Ovary (tissue), 9 donors: Measurements from ENCODE around the gene DNLZ. TPM values are rescaled to one million over a fixed set of nuclear protein-coding genes. Genes with fewer than 3 reads are reported as not detected.

Source experiments
- DNase-seq, 5 donors: peaks; one replicate each; pipeline ENCODE4 v3.0.0-alpha.2; 2019 to 2020
- H3K27ac ChIP-seq, 2 donors: fragments of 200-600 bp; one replicate each; pipeline versions ENCODE4 v1.5.1 to v1.8.0; 2019 to 2022
- H3K27me3 ChIP-seq: fragments of 200-600 bp; one replicate; pipeline ENCODE4 v1.8.0; 2022
- H3K36me3 ChIP-seq: fragments of 200-600 bp; sonication (generic); one replicate; pipeline ENCODE4 v1.5.1; 2019
- H3K4me1 ChIP-seq: one replicate; pipeline ENCODE4 v1.8.1; 2013; ENCODE audit warnings: mild to moderate bottlenecking, moderate library complexity; ENCODE audit not compliant: insufficient read depth
- H3K4me3 ChIP-seq: fragments of 200-600 bp; sonication (generic); one replicate; pipeline ENCODE4 v1.5.1; 2017
- H3K9me3 ChIP-seq, 2 donors: fragments of 200-600 bp in 1 of 2; sonication (generic) in 1 of 2; one replicate each; pipeline versions ENCODE4 v1.5.1 to v1.8.1; 2013 to 2019; ENCODE audit warnings: mild to moderate bottlenecking in 1 of 2, moderate library complexity in 1 of 2
- EP300 ChIP-seq: sonication (generic); formaldehyde crosslinking; IDR thresholded peaks from one replicate; pipeline ENCODE4 v1.6.1; 2017; ENCODE audit warnings: antibody characterized with exemption
- POLR2A ChIP-seq: fragments of 450-650 bp; IDR thresholded peaks from one replicate; pipeline ENCODE4 v1.6.1; 2017; ENCODE audit warnings: antibody characterized with exemption, mild to moderate bottlenecking, moderate library complexity
- WGBS, 3 donors: extraction: QIAGEN DNeasy Blood & Tissue Kit in 1 of 3; methylation state at CpG; one replicate each; pipeline versions ENCODE4 v1.1.5 to v1.1.7; 2013 to 2017; 5-methylcytosine and 5-hydroxymethylcytosine counted together
- intact Hi-C, 4 donors: fragments of 100-400 bp; cut with DNase I; formaldehyde crosslinking; loops; one replicate each; pipeline versions ENCODE4 v1.11.0 to v1.15.1; 2022 to 2023
- polyA plus RNA-seq, 2 donors: library from polyadenylated mRNA; stranded (reverse); fragments of 200-250 nt in 1 of 2; fragments of 350-450 nt in 1 of 2; fragmentation: Illumina TruSeq in 1 of 2; extraction: RNeasy Lipid Tissue Mini Kit (QIAGEN cat#74804) in 1 of 2; gene quantifications; one replicate each; pipeline ENCODE4 v1.2.3, GENCODE V29; 2013 to 2014
- total RNA-seq, 7 donors: library from RNA; depleted of rRNA in 2 of 7; stranded (reverse); fragments of >200 nt in 2 of 7; fragmentation: NEBNext Ultra II Directional in 3 of 7; extraction: Animal tissue kit (Norgen Biotek cat#: 25700) in 3 of 7; gene quantifications; one replicate each; pipeline versions ENCODE4 v1.1.0 to v1.2.4, GENCODE V29; 2016 to 2023
- TF ChIP-seq, protein P1 (sequence below), 3 donors: fragments of 450-650 bp in 2 of 3; fragments of 200-600 bp in 1 of 3; IDR thresholded peaks; one replicate each; pipeline versions ENCODE4 v1.5.1 to v1.8.0; 2016 to 2022; ENCODE audit warnings: antibody characterized with exemption in 3 of 3, mild to moderate bottlenecking in 1 of 3
- donor health status: DM: no; HTN: no; CAD: no; lungs with moderate emphysema.
- donor health status: DM: no; HTN: no; CAD: no.
- donor health status: Bipolar disorder and iron deficiency.
- donor health status: DM: yes; HTN: yes; CAD: no.
- donor health status: DM: no; HTN: no; CAD: no.
- donor health status: DM: yes; HTN: yes; CAD: no.

The DNLZ gene
- total and polyA plus RNA-seq, 9 donors = 1.8 to 33.3 (median 21.2) TPM

- DNase-seq = no peak
- Histone ChIP-seq H3K27me3 (no peaks in the 10 kb centered on the region), H3K36me3 (no peaks in the 10 kb centered on the region), H3K27ac (no peak overlapping the region), H3K4me1 (no peaks in the 10 kb centered on the region), H3K9me3 (no peaks in the 10 kb centered on the region), H3K4me3 (no peak overlapping the region)
- intact Hi-C loops = no loop called here
- no peak for TF ChIP-seq POLR2A
- TF ChIP-seq, protein P1, sequence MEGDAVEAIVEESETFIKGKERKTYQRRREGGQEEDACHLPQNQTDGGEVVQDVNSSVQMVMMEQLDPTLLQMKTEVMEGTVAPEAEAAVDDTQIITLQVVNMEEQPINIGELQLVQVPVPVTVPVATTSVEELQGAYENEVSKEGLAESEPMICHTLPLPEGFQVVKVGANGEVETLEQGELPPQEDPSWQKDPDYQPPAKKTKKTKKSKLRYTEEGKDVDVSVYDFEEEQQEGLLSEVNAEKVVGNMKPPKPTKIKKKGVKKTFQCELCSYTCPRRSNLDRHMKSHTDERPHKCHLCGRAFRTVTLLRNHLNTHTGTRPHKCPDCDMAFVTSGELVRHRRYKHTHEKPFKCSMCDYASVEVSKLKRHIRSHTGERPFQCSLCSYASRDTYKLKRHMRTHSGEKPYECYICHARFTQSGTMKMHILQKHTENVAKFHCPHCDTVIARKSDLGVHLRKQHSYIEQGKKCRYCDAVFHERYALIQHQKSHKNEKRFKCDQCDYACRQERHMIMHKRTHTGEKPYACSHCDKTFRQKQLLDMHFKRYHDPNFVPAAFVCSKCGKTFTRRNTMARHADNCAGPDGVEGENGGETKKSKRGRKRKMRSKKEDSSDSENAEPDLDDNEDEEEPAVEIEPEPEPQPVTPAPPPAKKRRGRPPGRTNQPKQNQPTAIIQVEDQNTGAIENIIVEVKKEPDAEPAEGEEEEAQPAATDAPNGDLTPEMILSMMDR (IDR thresholded peaks at IDR 0.05) = no peak
- TF ChIP-seq EP300 = no peak
- 90 to 93% (median 91%) methylated on average over 19 of the region's 19 CpGs for WGBS, 3 donors
Measured at GRCh38 chr9:136370037-136370436, 6.5 kb upstream of the DNLZ start.

DNA sequence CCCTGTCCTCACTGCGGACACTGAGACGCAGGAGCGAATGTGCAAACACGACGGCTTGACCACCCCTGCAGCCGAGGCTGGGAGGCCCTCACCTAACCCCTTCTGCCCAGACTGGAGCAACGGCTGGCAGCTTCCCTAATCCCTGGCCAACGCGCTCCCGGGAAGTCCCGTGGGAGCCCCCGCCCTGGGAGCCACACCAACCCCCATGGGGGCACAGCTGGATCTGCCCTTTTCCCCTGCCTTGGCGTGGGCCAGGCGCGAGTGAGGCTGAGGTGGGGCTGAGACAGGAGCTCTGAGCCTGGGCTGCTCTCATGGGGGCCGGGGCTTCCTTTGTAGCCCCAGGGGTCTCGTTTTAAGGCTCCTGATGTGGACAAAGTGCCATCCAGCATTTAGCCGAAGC is 4.6 kb upstream of the DNLZ start:
- no peak overlapping the region for H3K4me3 ChIP-seq
- no peaks in the 10 kb centered on the region for H3K4me1 ChIP-seq
- no peak overlapping the region for H3K27ac ChIP-seq
- 66 to 73% (median 68%) methylated on average over 18 of the region's 18 CpGs for WGBS, 3 donors
- no peaks in the 10 kb centered on the region for H3K27me3 ChIP-seq
- H3K9me3 ChIP-seq = no peaks in the 10 kb centered on the region
- TF ChIP-seq POLR2A (no peak), EP300 (no peak)
- TF ChIP-seq, protein P1 (IDR thresholded peaks at IDR 0.05) = no peak
- intact Hi-C loops = loop anchor here in 2 of 4 donors (5.0 kb wide), 2 partner anchors 51 to 56 kb away; no protein-coding TSS in a partner anchor
- H3K36me3 ChIP-seq = no peaks in the 10 kb centered on the region
- no peak for DNase-seq

DNA sequence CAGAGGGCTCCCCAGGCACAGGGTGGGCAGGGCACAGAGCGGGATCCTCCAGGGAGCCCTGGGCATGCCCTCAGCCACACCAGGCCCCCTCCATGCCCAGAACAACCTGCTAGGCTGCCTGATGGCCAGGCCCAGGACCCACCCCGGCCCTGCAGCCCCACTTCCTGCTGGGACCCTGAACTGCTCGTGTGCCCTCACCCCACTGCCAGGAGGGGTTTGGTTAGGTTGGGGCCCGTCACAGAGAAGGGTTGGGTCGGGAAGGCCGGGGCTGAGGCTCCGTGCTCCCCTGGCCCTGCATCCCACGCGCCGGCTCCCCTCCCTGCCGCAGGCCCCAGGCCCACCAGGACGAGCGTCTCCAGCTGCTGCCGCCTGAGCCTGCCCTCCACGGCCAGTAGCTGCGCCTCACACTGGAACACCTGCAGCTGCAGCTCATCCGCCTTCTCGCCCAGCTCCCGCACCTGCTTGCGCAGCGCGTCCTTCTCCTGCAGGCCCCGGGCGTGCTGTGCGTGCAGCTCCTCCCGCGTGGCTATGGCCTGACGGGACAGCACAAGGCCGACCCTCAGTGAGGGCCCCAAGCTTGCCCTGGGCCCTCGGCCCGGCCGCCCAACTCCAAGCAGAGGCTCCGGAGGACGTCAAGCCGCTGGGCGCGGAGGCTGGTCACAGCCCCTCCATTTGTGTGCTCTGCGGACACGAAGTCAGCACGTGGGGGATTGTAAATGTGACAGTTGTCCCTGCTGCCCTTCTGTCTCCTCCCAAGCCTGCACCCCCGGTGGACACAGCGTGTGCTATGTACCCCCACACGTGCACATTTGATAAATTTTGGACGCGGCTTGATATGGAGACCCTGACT is 4.0 kb upstream of the DNLZ start:
- TF ChIP-seq EP300 = no peak
- TF ChIP-seq, protein P1 (IDR thresholded peaks at IDR 0.05) = no peak
- TF ChIP-seq POLR2A = no peak
- intact Hi-C loops = loop anchor here in 2 of 4 donors (5.0 kb wide), 2 partner anchors 50 to 55 kb away; no protein-coding TSS in a partner anchor
- 36 to 49% (median 42%) methylated on average over 36 to 45 of the region's 45 CpGs for WGBS, 3 donors
- Histone ChIP-seq H3K27ac (no peak overlapping the region), H3K36me3 (no peaks in the 10 kb centered on the region), H3K4me3 (no peak overlapping the region), H3K4me1 (peaks cover 3% of the 10 kb centered on the region), H3K27me3 (no peaks in the 10 kb centered on the region), H3K9me3 (no peaks in the 10 kb centered on the region)
- no peak for DNase-seq

GRCh38 chr9:136366826-136367225 is 3.3 kb upstream of the DNLZ start:
- Histone ChIP-seq H3K4me1 (peaks cover 3% of the 10 kb centered on the region), H3K9me3 (no peaks in the 10 kb centered on the region), H3K27ac (no peak overlapping the region), H3K36me3 (no peaks in the 10 kb centered on the region), H3K4me3 (no peak overlapping the region), H3K27me3 (no peaks in the 10 kb centered on the region)
- DNase-seq = no peak
- TF ChIP-seq EP300 = no peak
- TF ChIP-seq, protein P1 (IDR thresholded peaks at IDR 0.05) = no peak
- TF ChIP-seq POLR2A = no peak
- intact Hi-C loops = loop anchor here in 2 of 4 donors (5.0 kb wide), 2 partner anchors 50 to 55 kb away; no protein-coding TSS in a partner anchor
- 80 to 84% (median 81%) methylated on average over 7 to 9 of the region's 9 CpGs for WGBS, 3 donors
